Measurements from ENCODE around the gene UBE2D2. TPM values are rescaled to one million over a fixed set of nuclear protein-coding genes. Genes with fewer than 3 reads are reported as not detected.
A peak's percentile ranks its signal among the peaks of the same experiment; 100 is the strongest.

Gene UBE2D2
- total RNA-seq, 1 donor from 2014 or later: 155 TPM

DNA sequence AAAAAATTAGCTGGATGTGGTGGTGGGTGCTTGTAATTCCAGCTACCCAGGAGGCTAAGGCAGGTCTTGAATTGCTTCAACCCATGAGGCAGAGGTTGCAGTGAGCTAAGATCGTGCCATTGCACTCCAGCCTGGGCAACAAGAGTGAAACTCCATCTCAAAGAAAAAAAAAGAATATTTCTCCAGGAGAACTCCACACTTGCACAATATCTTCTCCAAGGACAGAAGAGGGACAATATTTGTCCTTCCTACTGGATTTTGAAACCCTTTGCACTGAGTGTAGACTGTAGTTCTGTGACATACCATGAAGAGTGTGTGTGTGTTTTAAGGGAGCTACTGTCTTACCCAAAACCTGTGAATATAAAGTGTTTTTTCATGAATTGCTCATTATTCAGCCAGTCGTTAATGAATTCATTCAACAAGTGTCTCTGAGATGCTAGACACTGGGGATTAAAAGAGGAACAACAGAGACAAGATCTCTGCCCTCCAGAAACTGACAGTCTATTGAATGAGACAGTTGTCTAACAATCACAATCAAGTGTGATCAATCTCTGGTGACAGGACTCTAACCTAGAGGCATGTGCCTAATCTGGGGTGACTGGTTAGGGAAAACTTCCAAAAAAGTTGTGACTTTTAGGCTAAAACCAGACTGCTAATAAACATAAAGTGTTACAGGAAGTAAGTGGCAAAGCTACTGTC, 9.8 kb upstream of the UBE2D2 start:
- TF ChIP-seq, protein P1, sequence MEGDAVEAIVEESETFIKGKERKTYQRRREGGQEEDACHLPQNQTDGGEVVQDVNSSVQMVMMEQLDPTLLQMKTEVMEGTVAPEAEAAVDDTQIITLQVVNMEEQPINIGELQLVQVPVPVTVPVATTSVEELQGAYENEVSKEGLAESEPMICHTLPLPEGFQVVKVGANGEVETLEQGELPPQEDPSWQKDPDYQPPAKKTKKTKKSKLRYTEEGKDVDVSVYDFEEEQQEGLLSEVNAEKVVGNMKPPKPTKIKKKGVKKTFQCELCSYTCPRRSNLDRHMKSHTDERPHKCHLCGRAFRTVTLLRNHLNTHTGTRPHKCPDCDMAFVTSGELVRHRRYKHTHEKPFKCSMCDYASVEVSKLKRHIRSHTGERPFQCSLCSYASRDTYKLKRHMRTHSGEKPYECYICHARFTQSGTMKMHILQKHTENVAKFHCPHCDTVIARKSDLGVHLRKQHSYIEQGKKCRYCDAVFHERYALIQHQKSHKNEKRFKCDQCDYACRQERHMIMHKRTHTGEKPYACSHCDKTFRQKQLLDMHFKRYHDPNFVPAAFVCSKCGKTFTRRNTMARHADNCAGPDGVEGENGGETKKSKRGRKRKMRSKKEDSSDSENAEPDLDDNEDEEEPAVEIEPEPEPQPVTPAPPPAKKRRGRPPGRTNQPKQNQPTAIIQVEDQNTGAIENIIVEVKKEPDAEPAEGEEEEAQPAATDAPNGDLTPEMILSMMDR (IDR thresholded peaks at IDR 0.05; ENCODE audit: unreplicated experiment): no peak
- Mint-ChIP-seq H3K27ac (no peak overlapping the region), H3K27me3 (no peaks in the 10 kb centered on the region), H3K4me3 (ENCODE audit: low read depth) (no peak overlapping the region), H3K4me1 (ENCODE audit: low read depth) (no peaks in the 10 kb centered on the region), H3K9me3 (ENCODE audit: low read depth) (peaks cover 9% of the 10 kb centered on the region), H3K36me3 (ENCODE audit: insufficient read depth) (no peaks in the 10 kb centered on the region)
- no peak for DNase-seq (ENCODE audit: low spot score, unreplicated experiment)

DNA sequence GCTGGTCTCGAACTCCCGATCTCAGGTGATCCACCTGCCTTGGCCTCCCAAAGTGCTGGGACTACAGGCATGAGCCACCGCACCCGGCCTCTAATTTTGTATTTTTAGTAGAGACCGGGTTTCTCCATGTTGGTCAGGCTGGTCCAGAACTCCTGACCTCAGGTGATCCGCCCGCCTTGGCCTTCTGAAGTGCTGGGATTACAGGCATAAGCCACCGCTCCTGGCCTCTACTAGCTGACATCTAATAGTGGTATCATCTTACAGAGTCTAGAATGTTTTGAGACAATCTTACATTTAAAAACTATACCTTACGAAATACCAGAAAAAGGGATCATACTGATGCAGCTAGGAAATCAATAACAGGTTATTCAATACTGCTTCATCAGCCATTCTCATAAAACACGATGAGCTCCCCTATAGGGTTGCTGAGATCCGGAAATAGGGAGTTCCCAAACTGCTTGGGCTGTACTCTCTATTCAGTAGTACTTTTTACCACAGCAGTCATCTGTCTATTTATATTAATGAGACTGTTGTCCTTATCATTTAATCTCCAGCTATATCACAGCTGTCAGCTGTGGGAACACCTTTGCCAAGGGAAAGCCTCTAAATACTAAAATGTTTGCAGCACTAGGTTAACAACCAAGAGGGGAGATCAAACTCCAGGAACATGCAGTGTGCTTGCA, 8.1 kb upstream of the UBE2D2 start:
- DNase-seq (ENCODE audit: low spot score, unreplicated experiment): no peak
- TF ChIP-seq, protein P1 (IDR thresholded peaks at IDR 0.05; ENCODE audit: unreplicated experiment): no peak
- Mint-ChIP-seq H3K27ac (no peak overlapping the region), H3K4me1 (ENCODE audit: low read depth) (no peaks in the 10 kb centered on the region), H3K36me3 (ENCODE audit: insufficient read depth) (no peaks in the 10 kb centered on the region), H3K27me3 (no peaks in the 10 kb centered on the region), H3K9me3 (ENCODE audit: low read depth) (peaks cover 9% of the 10 kb centered on the region), H3K4me3 (ENCODE audit: low read depth) (no peak overlapping the region)

DNA sequence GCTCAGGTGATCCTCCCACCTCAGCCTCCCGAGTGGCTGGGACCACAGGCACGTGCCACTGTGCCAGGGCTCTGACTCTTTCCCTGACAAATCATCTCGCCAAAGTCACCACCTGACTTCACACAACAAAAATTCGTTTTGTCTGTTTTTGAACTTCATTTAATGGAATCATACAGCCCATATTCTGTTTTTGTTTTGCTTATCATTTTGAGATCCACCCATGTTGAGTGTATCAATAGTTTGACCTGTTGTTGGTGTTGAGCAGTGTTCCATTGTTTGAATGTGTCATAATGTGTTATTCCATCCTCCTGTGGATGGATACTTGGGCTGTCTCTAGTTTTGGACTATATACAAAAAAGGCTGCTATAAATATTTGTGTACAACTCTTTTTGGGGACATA, 6.9 kb upstream of the UBE2D2 start:
- no peaks in the 10 kb centered on the region for H3K27me3 Mint-ChIP-seq
- no peak for DNase-seq (ENCODE audit: low spot score, unreplicated experiment)
- no peak overlapping the region for H3K4me3 Mint-ChIP-seq (ENCODE audit: low read depth)
- no peaks in the 10 kb centered on the region for H3K4me1 Mint-ChIP-seq (ENCODE audit: low read depth)
- peaks cover 5% of the 10 kb centered on the region for H3K9me3 Mint-ChIP-seq (ENCODE audit: low read depth)
- TF ChIP-seq, protein P1 (IDR thresholded peaks at IDR 0.05; ENCODE audit: unreplicated experiment): no peak
- H3K27ac Mint-ChIP-seq: no peak overlapping the region
- H3K36me3 Mint-ChIP-seq (ENCODE audit: insufficient read depth): no peaks in the 10 kb centered on the region

DNA sequence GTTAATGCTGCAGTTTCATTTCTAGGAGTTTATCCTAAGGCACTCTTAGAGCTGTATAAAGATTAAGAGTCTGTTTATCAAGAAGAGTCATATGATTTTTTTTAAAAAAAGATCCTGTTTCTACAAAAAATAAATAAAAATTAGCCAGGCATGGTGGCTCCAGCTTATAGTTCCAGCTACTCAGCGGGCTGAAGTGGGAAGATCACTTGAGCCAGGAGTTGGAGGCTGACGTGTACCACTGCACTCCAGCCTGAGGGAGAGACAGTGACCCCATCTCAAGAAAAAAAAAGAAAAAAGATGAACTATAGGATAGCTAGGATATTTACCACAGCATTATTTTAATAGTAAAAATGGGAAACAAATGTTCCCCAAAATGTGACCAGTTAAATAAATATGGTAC, 3.3 kb upstream of the UBE2D2 start:
- no peak for DNase-seq (ENCODE audit: low spot score, unreplicated experiment)
- TF ChIP-seq, protein P1 (IDR thresholded peaks at IDR 0.05; ENCODE audit: unreplicated experiment): no peak
- Mint-ChIP-seq H3K27me3 (no peaks in the 10 kb centered on the region), H3K4me3 (ENCODE audit: low read depth) (no peak overlapping the region), H3K9me3 (ENCODE audit: low read depth) (no peaks in the 10 kb centered on the region), H3K4me1 (ENCODE audit: low read depth) (peaks cover 4% of the 10 kb centered on the region), H3K27ac (no peak overlapping the region), H3K36me3 (ENCODE audit: insufficient read depth) (no peaks in the 10 kb centered on the region)

DNA sequence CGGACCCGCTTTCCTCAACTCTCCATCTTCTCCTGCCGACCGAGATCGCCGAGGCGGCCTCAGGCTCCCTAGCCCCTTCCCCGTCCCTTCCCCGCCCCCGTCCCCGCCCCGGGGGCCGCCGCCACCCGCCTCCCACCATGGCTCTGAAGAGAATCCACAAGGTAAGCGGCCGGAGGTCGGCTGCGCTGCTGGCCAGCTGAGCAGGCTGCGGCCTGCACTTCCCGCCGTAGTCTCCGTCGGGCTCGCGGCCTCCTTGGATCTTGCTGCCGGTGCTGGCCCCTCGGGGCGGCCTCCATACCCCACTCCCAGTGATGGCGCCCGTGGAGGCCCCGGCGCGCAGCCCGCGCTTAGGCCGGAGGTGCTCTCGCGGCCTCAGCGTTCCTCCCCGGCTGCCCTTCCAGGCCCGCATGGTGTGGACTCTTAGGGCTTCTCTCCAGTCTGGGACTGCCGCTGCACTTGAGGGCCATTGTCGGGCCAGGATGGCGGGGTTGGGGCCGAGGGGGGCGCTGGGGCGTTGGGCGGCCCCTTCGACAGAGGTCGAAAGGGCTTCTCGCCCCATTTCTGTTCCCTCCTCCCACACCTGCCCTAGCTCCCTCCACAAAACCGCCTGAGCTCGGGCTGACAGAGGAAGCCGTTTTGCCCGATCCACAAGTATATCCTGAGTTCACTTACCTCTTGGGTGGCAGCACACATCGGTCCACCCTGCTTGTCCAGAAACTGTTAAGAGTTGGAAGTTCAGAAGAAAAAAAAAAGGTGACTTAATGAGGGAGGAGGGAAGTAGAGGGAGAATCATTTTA, 714 bp downstream of the UBE2D2 start:
- Mint-ChIP-seq H3K36me3 (ENCODE audit: insufficient read depth) (peaks cover 10% of the 10 kb centered on the region), H3K27ac (peak overlapping the region; percentile 97), H3K4me1 (ENCODE audit: low read depth) (peaks cover 18% of the 10 kb centered on the region), H3K9me3 (ENCODE audit: low read depth) (no peaks in the 10 kb centered on the region), H3K27me3 (no peaks in the 10 kb centered on the region), H3K4me3 (ENCODE audit: low read depth) (peak overlapping the region; percentile 92)
- peak; percentile 40 for DNase-seq (ENCODE audit: low spot score, unreplicated experiment)
- TF ChIP-seq, protein P1 (IDR thresholded peaks at IDR 0.05; ENCODE audit: unreplicated experiment): no peak
